Measurements from ENCODE around the gene GMDS. TPM values are rescaled to one million over a fixed set of nuclear protein-coding genes. Genes with fewer than 3 reads are reported as not detected.

The GMDS gene
- total RNA-seq, 1 experiment from 2014 or later = 27.6 TPM

DNA sequence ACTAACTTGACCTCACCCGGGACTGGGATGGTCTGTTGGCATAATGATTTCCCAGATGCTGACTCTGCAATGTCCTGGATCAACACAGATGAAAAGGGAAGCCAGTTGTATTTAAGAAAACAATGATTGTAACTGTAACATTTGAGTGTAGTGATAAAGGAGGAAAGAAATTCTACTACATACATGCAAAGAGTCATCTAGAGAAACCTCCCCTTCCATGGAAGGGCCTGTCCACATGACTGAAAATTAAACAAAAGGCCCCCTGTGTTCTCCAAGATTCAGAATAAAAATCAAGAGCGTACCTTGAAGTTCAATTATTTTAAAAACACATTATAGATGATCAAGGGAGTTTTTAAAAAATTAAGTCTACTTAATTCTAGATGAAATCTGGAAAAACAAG, 484.5 kb downstream of the GMDS start:
- Histone ChIP-seq H2BK12ac (ENCODE audit: insufficient read length, low read depth, low read length) (no peak overlapping the region), H2BK120ac (ENCODE audit: low read depth, low read length, poor library complexity, severe bottlenecking) (no peak overlapping the region), H3T11ph (ENCODE audit: low read length) (no peak overlapping the region), H3K14ac (ENCODE audit: insufficient read depth, low read length) (no peak overlapping the region), H3K56ac (ENCODE audit: insufficient read length, low read depth, low read length) (no peak overlapping the region), H3K79me2 (ENCODE audit: insufficient read depth, low read length) (no peaks in the 10 kb centered on the region), H3K23ac (ENCODE audit: insufficient read length, low read depth, low read length) (no peak overlapping the region), H4K8ac (replicated peaks; ENCODE audit: insufficient read length, low read depth, low read length) (no peak overlapping the region), H2BK15ac (ENCODE audit: low read depth, low read length) (no peak overlapping the region), H3K27me3 (ENCODE audit: insufficient read depth, low read length) (no peaks in the 10 kb centered on the region), H3K4me1 (ENCODE audit: insufficient read depth, low read length) (no peaks in the 10 kb centered on the region), H3K18ac (ENCODE audit: insufficient read length, low read depth, low read length) (no peak overlapping the region), H2BK5ac (ENCODE audit: insufficient read length, low read length) (no peak overlapping the region), H3K23me2 (ENCODE audit: insufficient read length, low read depth, low read length, poor library complexity, severe bottlenecking) (no peaks in the 10 kb centered on the region), H3K4me2 (ENCODE audit: insufficient read depth, insufficient read length, low read length) (no peak overlapping the region), H3K79me1 (ENCODE audit: insufficient read depth, low read depth, low read length, poor library complexity, severe bottlenecking) (no peaks in the 10 kb centered on the region), H3K9ac (ENCODE audit: extremely low read depth, insufficient read length, low read length) (no peak overlapping the region), H2BK20ac (ENCODE audit: low read depth, low read length, poor library complexity, severe bottlenecking) (no peak overlapping the region), H4K5ac (ENCODE audit: insufficient read length, low read depth, low read length) (no peak overlapping the region), H4K20me1 (ENCODE audit: control insufficient read depth, insufficient read depth, insufficient read length) (no peaks in the 10 kb centered on the region), H4K91ac (ENCODE audit: insufficient read length, low read depth, low read length) (no peak overlapping the region), H3K4ac (ENCODE audit: low read depth, low read length) (no peak overlapping the region), H3K27ac (ENCODE audit: insufficient read length, low read depth, low read length) (no peak overlapping the region), H3K9me3 (ENCODE audit: control insufficient read depth, low read depth, low read length) (no peaks in the 10 kb centered on the region), H2AFZ (ENCODE audit: low read length) (no peak overlapping the region), H2AK5ac (ENCODE audit: insufficient read length, low read length) (no peak overlapping the region)
- Mint-ChIP-seq H3K4me1 (no peaks in the 10 kb centered on the region; a peak in 1 of 4 replicates), H3K9me3 (no peaks in the 10 kb centered on the region), H3K27ac (no peak overlapping the region), H3K36me3 (ENCODE audit: insufficient read depth in 1 of 3, low read depth in 3 of 3) (no peaks in the 10 kb centered on the region), H3K4me3 (no peak overlapping the region), H3K27me3 (ENCODE audit: low read depth) (no peaks in the 10 kb centered on the region; the same call in 1 of the 2 replicates)
- TF ChIP-seq, protein P1, sequence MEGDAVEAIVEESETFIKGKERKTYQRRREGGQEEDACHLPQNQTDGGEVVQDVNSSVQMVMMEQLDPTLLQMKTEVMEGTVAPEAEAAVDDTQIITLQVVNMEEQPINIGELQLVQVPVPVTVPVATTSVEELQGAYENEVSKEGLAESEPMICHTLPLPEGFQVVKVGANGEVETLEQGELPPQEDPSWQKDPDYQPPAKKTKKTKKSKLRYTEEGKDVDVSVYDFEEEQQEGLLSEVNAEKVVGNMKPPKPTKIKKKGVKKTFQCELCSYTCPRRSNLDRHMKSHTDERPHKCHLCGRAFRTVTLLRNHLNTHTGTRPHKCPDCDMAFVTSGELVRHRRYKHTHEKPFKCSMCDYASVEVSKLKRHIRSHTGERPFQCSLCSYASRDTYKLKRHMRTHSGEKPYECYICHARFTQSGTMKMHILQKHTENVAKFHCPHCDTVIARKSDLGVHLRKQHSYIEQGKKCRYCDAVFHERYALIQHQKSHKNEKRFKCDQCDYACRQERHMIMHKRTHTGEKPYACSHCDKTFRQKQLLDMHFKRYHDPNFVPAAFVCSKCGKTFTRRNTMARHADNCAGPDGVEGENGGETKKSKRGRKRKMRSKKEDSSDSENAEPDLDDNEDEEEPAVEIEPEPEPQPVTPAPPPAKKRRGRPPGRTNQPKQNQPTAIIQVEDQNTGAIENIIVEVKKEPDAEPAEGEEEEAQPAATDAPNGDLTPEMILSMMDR (conservative IDR thresholded peaks at IDR 0.05) = no peak
- DNase-seq = no peak
- no CpG with 5 or more reads among the region's 2 CpGs for WGBS (ENCODE audit: extremely low coverage, insufficient read length, low lambda C conversion rate)
